ENCODE results near the gene KCNE2.

Gene KCNE2

GRCh38 chr21:34348890-34349519, 14.8 kb upstream of the KCNE2 start:
- Histone ChIP-seq H3K36me3 (ENCODE audit: low read depth) (no peaks in the 10 kb centered on the region), H3K27me3 (ENCODE audit: insufficient read depth, poor library complexity, severe bottlenecking) (no peaks in the 10 kb centered on the region), H3K27ac (ENCODE audit: poor library complexity, severe bottlenecking) (no peak overlapping the region), H3K9me3 (ENCODE audit: severe bottlenecking) (no peaks in the 10 kb centered on the region), H3K4me1 (ENCODE audit: insufficient read depth, poor library complexity, severe bottlenecking) (no peaks in the 10 kb centered on the region), H3K4me3 (ENCODE audit: severe bottlenecking) (no peak overlapping the region)
- DNase-seq (ENCODE audit: low spot score) (no peak), ATAC-seq (ENCODE audit: low read depth) (no peak)
- TF ChIP-seq CTCF (IDR thresholded peaks at IDR 0.05; ENCODE audit: poor library complexity, severe bottlenecking) = no peak

GRCh38 chr21:34351786-34352241, 12.0 kb upstream of the KCNE2 start:
- Histone ChIP-seq H3K27me3 (ENCODE audit: insufficient read depth, poor library complexity, severe bottlenecking) (no peaks in the 10 kb centered on the region), H3K9me3 (ENCODE audit: severe bottlenecking) (no peaks in the 10 kb centered on the region), H3K4me1 (ENCODE audit: insufficient read depth, poor library complexity, severe bottlenecking) (no peaks in the 10 kb centered on the region), H3K36me3 (ENCODE audit: low read depth) (no peaks in the 10 kb centered on the region), H3K4me3 (ENCODE audit: severe bottlenecking) (no peak overlapping the region), H3K27ac (ENCODE audit: poor library complexity, severe bottlenecking) (no peak overlapping the region)
- ATAC-seq (ENCODE audit: low read depth) = no peak
- TF ChIP-seq CTCF (IDR thresholded peaks at IDR 0.05; ENCODE audit: poor library complexity, severe bottlenecking) = peak; percentile 53
- no peak for DNase-seq (ENCODE audit: low spot score)

GRCh38 chr21:34352556-34352955, 11.2 kb upstream of the KCNE2 start:
- no peaks in the 10 kb centered on the region for H3K36me3 ChIP-seq (ENCODE audit: low read depth)
- no peaks in the 10 kb centered on the region for H3K4me1 ChIP-seq (ENCODE audit: insufficient read depth, poor library complexity, severe bottlenecking)
- TF ChIP-seq CTCF (IDR thresholded peaks at IDR 0.05; ENCODE audit: poor library complexity, severe bottlenecking) = no peak
- no peak overlapping the region for H3K4me3 ChIP-seq (ENCODE audit: severe bottlenecking)
- ATAC-seq (ENCODE audit: low read depth) (no peak), DNase-seq (ENCODE audit: low spot score) (no peak)
- no peaks in the 10 kb centered on the region for H3K9me3 ChIP-seq (ENCODE audit: severe bottlenecking)
- no peak overlapping the region for H3K27ac ChIP-seq (ENCODE audit: poor library complexity, severe bottlenecking)
- H3K27me3 ChIP-seq (ENCODE audit: insufficient read depth, poor library complexity, severe bottlenecking) = no peaks in the 10 kb centered on the region

- DNase-seq (ENCODE audit: low spot score) (no peak), ATAC-seq (ENCODE audit: low read depth) (no peak)
- Histone ChIP-seq H3K9me3 (ENCODE audit: severe bottlenecking) (no peaks in the 10 kb centered on the region), H3K27ac (ENCODE audit: poor library complexity, severe bottlenecking) (no peak overlapping the region), H3K36me3 (ENCODE audit: low read depth) (no peaks in the 10 kb centered on the region), H3K4me1 (ENCODE audit: insufficient read depth, poor library complexity, severe bottlenecking) (no peaks in the 10 kb centered on the region), H3K4me3 (ENCODE audit: severe bottlenecking) (no peak overlapping the region), H3K27me3 (ENCODE audit: insufficient read depth, poor library complexity, severe bottlenecking) (no peaks in the 10 kb centered on the region)
- no peak for TF ChIP-seq CTCF (IDR thresholded peaks at IDR 0.05; ENCODE audit: poor library complexity, severe bottlenecking)
These were observed 10.6 kb upstream of the KCNE2 start for GRCh38 chr21:34353182-34353581.

GRCh38 chr21:34354836-34355235, 9.0 kb upstream of the KCNE2 start:
- no peak for DNase-seq (ENCODE audit: low spot score)
- no peaks in the 10 kb centered on the region for H3K36me3 ChIP-seq (ENCODE audit: low read depth)
- no peak overlapping the region for H3K4me3 ChIP-seq (ENCODE audit: severe bottlenecking)
- H3K9me3 ChIP-seq (ENCODE audit: severe bottlenecking) = peaks cover 2% of the 10 kb centered on the region
- no peaks in the 10 kb centered on the region for H3K4me1 ChIP-seq (ENCODE audit: insufficient read depth, poor library complexity, severe bottlenecking)
- no peak overlapping the region for H3K27ac ChIP-seq (ENCODE audit: poor library complexity, severe bottlenecking)
- ATAC-seq (ENCODE audit: low read depth) = no peak
- TF ChIP-seq CTCF (IDR thresholded peaks at IDR 0.05; ENCODE audit: poor library complexity, severe bottlenecking) = no peak
- no peaks in the 10 kb centered on the region for H3K27me3 ChIP-seq (ENCODE audit: insufficient read depth, poor library complexity, severe bottlenecking)
